ENCODE measurements around the gene KRTAP4-8.

DNA sequence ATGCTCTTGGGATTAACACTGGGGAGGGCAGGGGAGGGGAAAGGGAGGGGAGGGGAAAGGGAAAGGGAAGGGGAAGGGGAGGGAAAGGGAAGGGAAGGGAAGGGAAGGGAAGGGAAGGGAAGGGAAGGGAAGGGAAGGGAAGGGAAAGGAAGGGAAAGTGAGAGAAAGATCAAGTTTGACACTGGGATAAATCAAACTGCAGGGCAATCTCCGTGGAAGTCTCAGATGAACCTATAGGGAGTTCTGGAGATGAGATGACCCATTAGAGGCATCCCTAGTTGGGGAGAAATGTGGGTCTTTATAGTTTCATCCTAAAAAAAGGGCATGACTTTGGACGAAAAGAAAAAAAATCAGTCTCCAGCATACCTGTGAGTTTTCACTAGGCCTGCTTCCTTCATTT, 23.8 kb upstream of the KRTAP4-8 start:
- TF ChIP-seq EZH2 (IDR thresholded peaks at IDR 0.05) (no peak), POLR2AphosphoS5 (IDR thresholded peaks at IDR 0.05; ENCODE audit: borderline replicate concordance, low read depth, low read length) (no peak)

All from SK-N-MC (cell line).